HCT116 (cell line): ENCODE results near the gene CCDC106. TPM values are rescaled to one million over a fixed set of nuclear protein-coding genes. Genes with fewer than 3 reads are reported as not detected.

Experiments
- ATAC-seq: fragments of 200-7000 bp; cut with Tn5 transposase; 2 replicates; pipeline ENCODE4 v1.9.1; 2020; ENCODE audit warnings: mild to moderate bottlenecking, moderate library complexity
- BruUV-seq: library from RNA; stranded (reverse); fragments of 400-500 nt; replicated peaks from 2 replicates; lab custom pipeline; 2021; lab: Mats Ljungman, UMichigan
- CTCF ChIA-PET: fragments of 300-600 bp; sonication (Branson Sonifier 250); formaldehyde crosslinking; loops from one replicate; lab custom pipeline; 2021; ENCODE audit warnings: antibody characterized with exemption; lab: Charles Lee
- POLR2A ChIA-PET: fragments of 300-600, 350-600 bp; sonication (Branson Sonifier 250); formaldehyde crosslinking; loops from one replicate; lab custom pipeline; 2021; ENCODE audit warnings: antibody characterized with exemption; lab: Charles Lee
- RAD21 ChIA-PET, 2 experiments: fragments of 300-600 bp; sonication (Branson Sonifier 250); formaldehyde crosslinking; loops; one replicate each; lab custom pipeline; 2023; ENCODE audit warnings: low total read pairs in 2 of 2; ENCODE audit not compliant: uncharacterized antibody in 2 of 2, unreplicated experiment in 2 of 2, low non-redundant PET in 1 of 2; lab: Charles Lee
- DNase-seq: peaks from one replicate; pipeline ENCODE4 v3.0.0-alpha.2; 2010; ENCODE audit warnings: low read depth, low spot score
- H2AFZ ChIP-seq: fragments of 200-600 bp; shearing (Covaris generic), sonication (generic); 2 replicates; pipeline ENCODE4 v1.6.1; 2017; ENCODE audit warnings: low read depth, mixed run types, mixed read lengths, antibody characterized with exemption, low read length; ENCODE audit not compliant: poor library complexity, severe bottlenecking
- H3K27ac ChIP-seq: 2 replicates; pipeline ENCODE4 v1.5.1; 2012; ENCODE audit warnings: low read depth, low read length
- H3K27me3 ChIP-seq: fragments of 200-600 bp; sonication (generic); 2 replicates; pipeline ENCODE4 v1.6.1; 2016; ENCODE audit warnings: mixed run types, low read length, mixed read lengths; ENCODE audit not compliant: insufficient read depth
- H3K36me3 ChIP-seq, 2 experiments: fragments of 200-500 bp in 1 of 2; fragments of 200-600 bp in 1 of 2; sonication (Bioruptor generic) in 1 of 2; sonication (generic) in 1 of 2; 2 replicates each; pipeline versions ENCODE4 v1.5.1 to v1.6.1; 2014 to 2016; ENCODE audit warnings: low read length in 2 of 2, inconsistent platforms in 1 of 2, mixed read lengths in 1 of 2, mixed run types in 1 of 2; ENCODE audit not compliant: insufficient read depth in 2 of 2, control insufficient read depth in 1 of 2
- H3K4me1 ChIP-seq, 2 experiments: fragments of 200-600 bp in 1 of 2; sonication (generic) in 1 of 2; 2 replicates each; pipeline versions ENCODE4 v1.5.1 to v1.6.1; 2012 to 2017; ENCODE audit warnings: low read length in 2 of 2, inconsistent platforms in 1 of 2, mild to moderate bottlenecking in 1 of 2, mixed read lengths in 1 of 2, mixed run types in 1 of 2, moderate library complexity in 1 of 2; ENCODE audit not compliant: insufficient read depth in 2 of 2, control insufficient read depth in 1 of 2
- H3K4me2 ChIP-seq: fragments of 200-600 bp; sonication (generic); 2 replicates; pipeline ENCODE4 v1.6.1; 2017; ENCODE audit warnings: mixed run types, low read length, mixed read lengths
- H3K4me3 ChIP-seq, 2 experiments: fragments of 200-600 bp in 1 of 2; sonication (generic) in 1 of 2; replicated peaks in 1 of 2; 2 replicates each; pipeline ENCODE4 v1.5.1; 2011 to 2016; ENCODE audit warnings: low read length in 2 of 2, control low read depth in 1 of 2, low read depth in 1 of 2, mild to moderate bottlenecking in 1 of 2, mixed read lengths in 1 of 2, mixed run types in 1 of 2
- H3K79me2 ChIP-seq: fragments of 200-600 bp; sonication (generic); 2 replicates; pipeline ENCODE4 v1.6.1; 2017; ENCODE audit warnings: mild to moderate bottlenecking, mixed run types, low read length, moderate library complexity, mixed read lengths; ENCODE audit not compliant: insufficient read depth
- H3K9ac ChIP-seq: fragments of 200-600 bp; sonication (generic); 2 replicates; pipeline ENCODE4 v1.6.1; 2016; ENCODE audit warnings: low read length, mixed read lengths
- H3K9me2 ChIP-seq: fragments of 200-600 bp; sonication (generic), shearing (Covaris generic); 2 replicates; pipeline ENCODE4 v1.6.1; 2017; ENCODE audit warnings: mixed run types, mild to moderate bottlenecking, moderate library complexity; ENCODE audit not compliant: insufficient read depth
- H3K9me3 ChIP-seq, 2 experiments: fragments of 200-500 bp in 1 of 2; fragments of 200-600 bp in 1 of 2; sonication (Bioruptor generic) in 1 of 2; sonication (generic) in 1 of 2; 2 replicates each; pipeline ENCODE4 v1.6.1; 2014 to 2017; ENCODE audit warnings: low read length in 2 of 2, mixed read lengths in 2 of 2, inconsistent platforms in 1 of 2, low read depth in 1 of 2, mild to moderate bottlenecking in 1 of 2, mixed run types in 1 of 2, moderate library complexity in 1 of 2; ENCODE audit not compliant: control insufficient read depth in 1 of 2, insufficient read depth in 1 of 2
- H4K20me1 ChIP-seq: fragments of 200-600 bp; sonication (generic), shearing (Covaris generic); 2 replicates; pipeline ENCODE4 v1.6.1; 2017; ENCODE audit warnings: mixed run types, mild to moderate bottlenecking, moderate library complexity; ENCODE audit not compliant: insufficient read depth
- CBX3 ChIP-seq: IDR thresholded peaks from 2 replicates; pipeline ENCODE4 v1.6.1; 2012; ENCODE audit warnings: low read depth
- CEBPB ChIP-seq: IDR thresholded peaks from 2 replicates; pipeline ENCODE4 v1.6.1; 2012; ENCODE audit warnings: low read depth
- CTCF ChIP-seq, 3 experiments: fragments of 200-600 bp in 1 of 3; sonication (generic) in 1 of 3; IDR thresholded peaks in 2 of 3; conservative IDR thresholded peaks in 1 of 3; 2 replicates each; pipeline ENCODE4 v1.5.1; 2012 to 2017; ENCODE audit warnings: low read depth in 2 of 3, low read length in 2 of 3, antibody characterized with exemption in 1 of 3, borderline replicate concordance in 1 of 3, control low read depth in 1 of 3, mild to moderate bottlenecking in 1 of 3, mixed read lengths in 1 of 3, mixed run types in 1 of 3, moderate library complexity in 1 of 3; ENCODE audit not compliant: insufficient read depth in 1 of 3
- EGR1 ChIP-seq: IDR thresholded peaks from 2 replicates; pipeline ENCODE4 v1.6.1; 2012; ENCODE audit warnings: low read depth
- EZH2 ChIP-seq: fragments of 200-600 bp; sonication (generic); IDR thresholded peaks from 2 replicates; pipeline ENCODE4 v1.6.1; 2017; ENCODE audit warnings: antibody characterized with exemption, mixed run types
- JUND ChIP-seq: IDR thresholded peaks from 2 replicates; pipeline ENCODE4 v1.6.1; 2012
- POLR2A ChIP-seq: IDR thresholded peaks from 2 replicates; pipeline ENCODE4 v1.7.0; 2011; ENCODE audit warnings: borderline replicate concordance; ENCODE audit not compliant: insufficient read depth, insufficient read length; ENCODE audit errors: extremely low read depth
- POLR2AphosphoS5 ChIP-seq: IDR thresholded peaks from 2 replicates; pipeline ENCODE4 v1.6.1; 2011; ENCODE audit warnings: mild to moderate bottlenecking, low read depth, low read length, moderate library complexity
- REST ChIP-seq: IDR thresholded peaks from 2 replicates; pipeline ENCODE4 v1.6.1; 2012; ENCODE audit warnings: low read depth
- SRF ChIP-seq: IDR thresholded peaks from 2 replicates; pipeline ENCODE4 v1.6.1; 2012; ENCODE audit warnings: low read depth
- TCF7L2 ChIP-seq: IDR thresholded peaks from 2 replicates; pipeline ENCODE4 v1.7.0; 2011; ENCODE audit warnings: borderline replicate concordance, inconsistent platforms; ENCODE audit not compliant: insufficient read depth, insufficient read length; ENCODE audit errors: extremely low read depth
- ZBTB33 ChIP-seq: IDR thresholded peaks from 2 replicates; pipeline ENCODE4 v1.6.1; 2011; ENCODE audit warnings: mild to moderate bottlenecking, low read length, moderate library complexity; ENCODE audit not compliant: insufficient replicate concordance; ENCODE audit errors: extremely low read depth
- ZNF274 ChIP-seq: fragments of 200-500 bp; sonication (Bioruptor generic); IDR thresholded peaks from 2 replicates; pipeline ENCODE4 v1.6.1; 2014; ENCODE audit warnings: mild to moderate bottlenecking, low read depth, low read length, inconsistent platforms
- intact Hi-C: fragments of 100-400 bp; cut with micrococcal nuclease; formaldehyde crosslinking; loops from 2 replicates; pipeline ENCODE4 v1.10.0; 2022
- total RNA-seq: library from RNA; stranded (reverse); gene quantifications from one replicate; pipeline ENCODE4 v1.2.1, GENCODE V29; 2021; ENCODE audit not compliant: unreplicated experiment

Gene CCDC106
- total RNA-seq, 1 experiment from 2014 or later: 1.0 TPM

GRCh38 chr19:55685776-55686175 lies 37.8 kb downstream of the CCDC106 start:
- H3K27ac ChIP-seq: no peak overlapping the region
- H3K36me3 ChIP-seq: peaks cover 19 to 20% of the 10 kb centered on the region in 2 experiments; a peak in 3 of 4 replicates
- no peak overlapping the region for H3K4me2 ChIP-seq
- BruUV-seq: no TSS peak
- no peaks in the 10 kb centered on the region for H3K9me3 ChIP-seq
- H3K4me3 ChIP-seq: no peak overlapping the region
- ATAC-seq: no peak
- no peak overlapping the region for H2AFZ ChIP-seq
- H3K9ac ChIP-seq: no peak overlapping the region
- no peak for DNase-seq
- intact Hi-C loops: no loop called here
- peaks cover 63% of the 10 kb centered on the region for H3K79me2 ChIP-seq
- TF ChIP-seq REST: no peak
- TF ChIP-seq CEBPB: no peak
- TF ChIP-seq CBX3: no peak
- no peak for TF ChIP-seq SRF
- no peak for TF ChIP-seq EGR1
- no peak for TF ChIP-seq POLR2A
- TF ChIP-seq POLR2AphosphoS5: no peak
- TF ChIP-seq JUND: no peak
- TF ChIP-seq ZBTB33: no peak
- TF ChIP-seq ZNF274: no peak
- no peak for TF ChIP-seq TCF7L2
- no peak for TF ChIP-seq EZH2
- no peak for TF ChIP-seq CTCF (IDR thresholded peaks at IDR 0.05 in 2 of 3, conservative IDR thresholded peaks at IDR 0.05 in 1 of 3; ENCODE audit: borderline replicate concordance in 1 of 3, insufficient read depth in 1 of 3, low read depth in 2 of 3, low read length in 2 of 3)
- H3K4me1 ChIP-seq: no peaks in the 10 kb centered on the region
- H3K9me2 ChIP-seq: no peaks in the 10 kb centered on the region
- RAD21 ChIA-PET: no interaction called here
- POLR2A ChIA-PET: no interaction called here
- no peaks in the 10 kb centered on the region for H4K20me1 ChIP-seq
- CTCF ChIA-PET: no interaction called here
- H3K27me3 ChIP-seq: no peaks in the 10 kb centered on the region
